ENCODE data around the gene CCDC192. TPM values are rescaled to one million over a fixed set of nuclear protein-coding genes. Genes with fewer than 3 reads are reported as not detected.
A peak's percentile ranks its signal among the peaks of the same experiment; 100 is the strongest.

Gene CCDC192
- polyA plus RNA-seq, 4 donors, result 0.07 to 0.49 TPM; not detected in 2

DNA sequence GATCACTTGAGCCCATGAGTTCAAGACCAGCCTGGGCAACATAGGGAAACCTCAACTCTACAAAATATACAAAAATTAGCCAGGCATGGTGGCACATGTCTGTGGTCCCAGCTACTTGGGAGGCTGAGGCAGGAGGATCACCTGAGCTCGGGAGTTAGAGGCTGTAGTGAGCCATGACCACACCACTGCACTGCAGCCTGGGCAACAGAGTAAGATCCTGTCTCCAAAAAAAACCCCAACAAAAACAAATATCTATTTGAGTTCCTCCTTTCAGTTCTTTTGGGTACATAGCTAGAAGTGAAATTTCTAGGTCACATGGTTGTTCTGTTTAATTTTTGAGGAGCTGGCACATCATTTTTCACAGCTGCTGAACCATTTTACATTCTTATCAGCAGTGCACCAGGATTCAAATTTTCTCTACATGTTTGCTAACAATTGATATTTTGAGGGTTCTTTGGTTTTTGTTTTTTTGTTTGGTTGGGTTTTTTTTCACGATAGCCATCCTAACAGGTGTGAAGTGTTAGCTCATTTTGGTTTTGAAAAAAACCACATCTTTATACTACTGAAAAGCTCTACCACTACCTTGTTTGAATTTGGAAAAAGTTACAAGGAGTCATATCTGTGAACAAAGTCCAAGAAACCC, 203.5 kb downstream of the CCDC192 start:
- H3K9me3 ChIP-seq (ENCODE audit: control insufficient read depth in 2 of 2, insufficient read depth in 1 of 2, low read depth in 1 of 2, low read length in 1 of 2), result no peaks in the 10 kb centered on the region
- H3K27me3 ChIP-seq (ENCODE audit: control insufficient read depth in 3 of 3, insufficient read depth in 3 of 3, low read length in 3 of 3), result no peaks in the 10 kb centered on the region
- no peaks in the 10 kb centered on the region for H3K36me3 ChIP-seq (ENCODE audit: control insufficient read depth in 3 of 3, insufficient read depth in 2 of 3, low read depth in 1 of 3, low read length in 3 of 3)
- DNase-seq (no peak), FAIRE-seq (no peak)
- no peaks in the 10 kb centered on the region for H3K4me1 ChIP-seq (ENCODE audit: control insufficient read depth in 3 of 3, insufficient read depth in 2 of 3, low read depth in 1 of 3, low read length in 2 of 3)
- no peak overlapping the region for H3K27ac ChIP-seq (ENCODE audit: low read depth in 1 of 3, low read length in 2 of 3)
- H3K4me3 ChIP-seq (ENCODE audit: low read depth in 1 of 3, low read length in 3 of 3), result no peak overlapping the region
- WGBS, 3 donors, result 72 to 83% (median 82%) methylated on average over 2 of the region's 2 CpGs

- 36 to 66% (median 38%) methylated on average over 2 of the region's 2 CpGs for WGBS, 3 donors
- H3K9me3 ChIP-seq (ENCODE audit: control insufficient read depth in 2 of 2, insufficient read depth in 1 of 2, low read depth in 1 of 2, low read length in 1 of 2), result no peaks in the 10 kb centered on the region
- no peaks in the 10 kb centered on the region for H3K36me3 ChIP-seq (ENCODE audit: control insufficient read depth in 3 of 3, insufficient read depth in 2 of 3, low read depth in 1 of 3, low read length in 3 of 3)
- FAIRE-seq (no peak), DNase-seq (no peak)
- no peak overlapping the region for H3K4me3 ChIP-seq (ENCODE audit: low read depth in 1 of 3, low read length in 3 of 3)
- H3K27ac ChIP-seq (ENCODE audit: low read depth in 1 of 3, low read length in 2 of 3), result no peak overlapping the region
- H3K27me3 ChIP-seq (ENCODE audit: control insufficient read depth in 3 of 3, insufficient read depth in 3 of 3, low read length in 3 of 3), result peaks cover 0 to 3% (median 0%) of the 10 kb centered on the region in 3 donors
- no peaks in the 10 kb centered on the region for H3K4me1 ChIP-seq (ENCODE audit: control insufficient read depth in 3 of 3, insufficient read depth in 2 of 3, low read depth in 1 of 3, low read length in 2 of 3)
These were observed 204.7 kb downstream of the CCDC192 start for GRCh38 chr5:127907907-127908306.

DNA sequence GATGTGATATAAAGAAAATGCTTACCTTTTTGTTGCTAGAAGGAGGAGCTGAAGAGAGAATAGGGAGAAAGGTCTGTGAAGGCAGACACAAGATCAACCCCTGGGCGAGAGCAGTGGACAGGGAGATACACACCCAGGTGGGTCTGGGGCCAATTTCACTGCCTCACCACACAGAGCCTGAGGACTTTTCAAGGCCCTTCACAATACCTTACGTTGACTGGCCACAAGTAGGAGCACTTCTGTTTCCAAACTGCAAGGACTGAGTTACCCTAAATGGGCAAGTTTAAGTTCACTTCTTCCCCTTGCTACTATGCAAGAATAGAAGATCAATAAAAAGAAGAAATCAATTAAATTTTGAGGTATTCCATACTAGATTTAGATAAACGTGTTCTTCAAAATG, 205.9 kb downstream of the CCDC192 start:
- Histone ChIP-seq H3K9me3 (ENCODE audit: control insufficient read depth in 2 of 2, insufficient read depth in 1 of 2, low read depth in 1 of 2, low read length in 1 of 2) (no peaks in the 10 kb centered on the region), H3K27ac (ENCODE audit: low read depth in 1 of 3, low read length in 2 of 3) (no peak overlapping the region), H3K4me1 (ENCODE audit: control insufficient read depth in 3 of 3, insufficient read depth in 2 of 3, low read depth in 1 of 3, low read length in 2 of 3) (no peaks in the 10 kb centered on the region), H3K4me3 (ENCODE audit: low read depth in 1 of 3, low read length in 3 of 3) (no peak overlapping the region), H3K36me3 (ENCODE audit: control insufficient read depth in 3 of 3, insufficient read depth in 2 of 3, low read depth in 1 of 3, low read length in 3 of 3) (no peaks in the 10 kb centered on the region), H3K27me3 (ENCODE audit: control insufficient read depth in 3 of 3, insufficient read depth in 3 of 3, low read length in 3 of 3) (peaks cover 0 to 3% (median 0%) of the 10 kb centered on the region in 3 donors)
- FAIRE-seq, result no peak
- DNase-seq, result peak; percentile 43 to 53
- WGBS, 3 donors, result 25 to 44% (median 41%) methylated on average over 3 of the region's 3 CpGs

- 15 to 49% (median 15%) methylated on average over 1 of the region's 1 CpG for WGBS, 3 donors
- H3K4me1 ChIP-seq (ENCODE audit: control insufficient read depth in 3 of 3, insufficient read depth in 2 of 3, low read depth in 1 of 3, low read length in 2 of 3), result no peaks in the 10 kb centered on the region
- FAIRE-seq, result no peak
- no peak for DNase-seq
- no peaks in the 10 kb centered on the region for H3K9me3 ChIP-seq (ENCODE audit: control insufficient read depth in 2 of 2, insufficient read depth in 1 of 2, low read depth in 1 of 2, low read length in 1 of 2)
- H3K36me3 ChIP-seq (ENCODE audit: control insufficient read depth in 3 of 3, insufficient read depth in 2 of 3, low read depth in 1 of 3, low read length in 3 of 3), result no peaks in the 10 kb centered on the region
- H3K27me3 ChIP-seq (ENCODE audit: control insufficient read depth in 3 of 3, insufficient read depth in 3 of 3, low read length in 3 of 3), result peaks cover 0 to 3% (median 0%) of the 10 kb centered on the region in 3 donors
- H3K4me3 ChIP-seq (ENCODE audit: low read depth in 1 of 3, low read length in 3 of 3), result no peak overlapping the region
- H3K27ac ChIP-seq (ENCODE audit: low read depth in 1 of 3, low read length in 2 of 3), result no peak overlapping the region
These were observed 206.6 kb downstream of the CCDC192 start for GRCh38 chr5:127909821-127910220.

GRCh38 chr5:127910307-127910956, 207.2 kb downstream of the CCDC192 start:
- no peak for DNase-seq
- Histone ChIP-seq H3K9me3 (ENCODE audit: control insufficient read depth in 2 of 2, insufficient read depth in 1 of 2, low read depth in 1 of 2, low read length in 1 of 2) (no peaks in the 10 kb centered on the region), H3K36me3 (ENCODE audit: control insufficient read depth in 3 of 3, insufficient read depth in 2 of 3, low read depth in 1 of 3, low read length in 3 of 3) (no peaks in the 10 kb centered on the region), H3K27me3 (ENCODE audit: control insufficient read depth in 3 of 3, insufficient read depth in 3 of 3, low read length in 3 of 3) (peaks cover 0 to 6% (median 0%) of the 10 kb centered on the region in 3 donors), H3K4me3 (ENCODE audit: low read depth in 1 of 3, low read length in 3 of 3) (no peak overlapping the region), H3K27ac (ENCODE audit: low read depth in 1 of 3, low read length in 2 of 3) (no peak overlapping the region), H3K4me1 (ENCODE audit: control insufficient read depth in 3 of 3, insufficient read depth in 2 of 3, low read depth in 1 of 3, low read length in 2 of 3) (no peaks in the 10 kb centered on the region)
- 84 to 92% (median 90%) methylated on average over 2 of the region's 2 CpGs for WGBS, 3 donors
- no peak for FAIRE-seq

- 90 to 94% (median 93%) methylated on average over 2 of the region's 2 CpGs for WGBS, 3 donors
- DNase-seq, result no peak
- no peak overlapping the region for H3K4me3 ChIP-seq (ENCODE audit: low read depth in 1 of 3, low read length in 3 of 3)
- FAIRE-seq, result no peak
- H3K27ac ChIP-seq (ENCODE audit: low read depth in 1 of 3, low read length in 2 of 3), result no peak overlapping the region
- peaks cover 0 to 6% (median 0%) of the 10 kb centered on the region in 3 donors for H3K27me3 ChIP-seq (ENCODE audit: control insufficient read depth in 3 of 3, insufficient read depth in 3 of 3, low read length in 3 of 3)
- peaks cover 0 to 2% (median 0%) of the 10 kb centered on the region in 3 donors for H3K4me1 ChIP-seq (ENCODE audit: control insufficient read depth in 3 of 3, insufficient read depth in 2 of 3, low read depth in 1 of 3, low read length in 2 of 3)
- no peaks in the 10 kb centered on the region for H3K9me3 ChIP-seq (ENCODE audit: control insufficient read depth in 2 of 2, insufficient read depth in 1 of 2, low read depth in 1 of 2, low read length in 1 of 2)
- no peaks in the 10 kb centered on the region for H3K36me3 ChIP-seq (ENCODE audit: control insufficient read depth in 3 of 3, insufficient read depth in 2 of 3, low read depth in 1 of 3, low read length in 3 of 3)
These were observed 208.4 kb downstream of the CCDC192 start for GRCh38 chr5:127911619-127912018.

DNA sequence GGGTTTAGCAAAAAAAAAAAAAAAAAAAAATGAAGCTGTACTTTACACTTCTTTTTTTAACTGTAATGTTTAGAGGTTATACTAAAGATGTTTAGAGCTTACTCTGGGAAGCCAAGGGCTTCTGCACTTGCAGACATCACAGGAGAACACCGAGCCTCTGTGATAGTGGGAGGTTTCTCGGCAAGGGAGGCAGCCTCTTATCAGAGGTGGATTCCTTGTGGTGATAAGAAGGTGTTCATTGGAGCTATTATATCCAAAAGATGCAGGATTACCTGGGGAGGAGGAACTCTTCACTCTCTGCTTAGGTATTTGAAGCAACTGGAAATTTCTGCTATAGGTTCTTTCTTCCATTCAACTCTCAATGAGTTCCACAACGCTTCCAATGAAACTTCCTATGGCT, 209.2 kb downstream of the CCDC192 start:
- H3K4me1 ChIP-seq (ENCODE audit: control insufficient read depth in 3 of 3, insufficient read depth in 2 of 3, low read depth in 1 of 3, low read length in 2 of 3), result peaks cover 0 to 6% (median 0%) of the 10 kb centered on the region in 3 donors
- WGBS, 3 donors, result 41 to 74% (median 66%) methylated on average over 3 of the region's 3 CpGs
- H3K27ac ChIP-seq (ENCODE audit: low read depth in 1 of 3, low read length in 2 of 3), result no peak overlapping the region
- FAIRE-seq (no peak), DNase-seq (no peak)
- H3K4me3 ChIP-seq (ENCODE audit: low read depth in 1 of 3, low read length in 3 of 3), result no peak overlapping the region
- peaks cover 0 to 6% (median 0%) of the 10 kb centered on the region in 3 donors for H3K27me3 ChIP-seq (ENCODE audit: control insufficient read depth in 3 of 3, insufficient read depth in 3 of 3, low read length in 3 of 3)
- no peaks in the 10 kb centered on the region for H3K9me3 ChIP-seq (ENCODE audit: control insufficient read depth in 2 of 2, insufficient read depth in 1 of 2, low read depth in 1 of 2, low read length in 1 of 2)
- no peaks in the 10 kb centered on the region for H3K36me3 ChIP-seq (ENCODE audit: control insufficient read depth in 3 of 3, insufficient read depth in 2 of 3, low read depth in 1 of 3, low read length in 3 of 3)

DNA sequence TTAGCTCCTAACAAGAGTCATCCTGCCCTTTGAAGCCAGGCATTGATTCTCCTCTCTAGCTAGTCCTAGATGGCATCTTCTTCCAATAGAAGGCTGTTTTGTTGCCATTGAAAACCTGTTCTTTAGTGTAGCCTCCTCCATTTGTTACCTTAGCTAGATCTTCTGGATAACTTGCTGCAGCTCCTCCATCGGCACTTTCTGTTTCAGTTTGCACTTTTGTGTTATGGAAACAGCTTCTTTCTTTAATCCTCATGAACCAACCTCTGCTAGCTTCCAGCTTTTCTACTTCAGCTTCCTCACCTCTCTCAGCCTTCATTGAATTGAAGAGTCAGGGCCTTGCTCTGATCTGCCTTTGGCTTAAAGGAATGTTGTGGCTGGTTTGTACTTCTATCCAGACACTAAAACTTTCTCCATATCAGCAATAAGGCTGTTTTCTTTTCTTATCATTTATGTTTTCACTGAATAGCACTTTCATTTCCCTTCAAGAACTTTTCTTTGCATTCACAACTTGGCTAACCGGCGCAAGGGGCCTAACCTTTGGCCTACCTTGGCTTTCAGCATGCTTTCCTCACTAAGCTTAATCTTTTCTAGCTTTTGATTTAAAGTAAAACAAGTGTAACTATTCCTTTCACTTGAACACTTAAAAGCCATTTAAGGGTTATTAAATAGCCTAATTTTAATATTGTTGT, 213.8 kb downstream of the CCDC192 start:
- Histone ChIP-seq H3K27me3 (ENCODE audit: control insufficient read depth in 3 of 3, insufficient read depth in 3 of 3, low read length in 3 of 3) (peaks cover 0 to 12% (median 0%) of the 10 kb centered on the region in 3 donors), H3K4me1 (ENCODE audit: control insufficient read depth in 3 of 3, insufficient read depth in 2 of 3, low read depth in 1 of 3, low read length in 2 of 3) (peaks cover 0 to 6% (median 0%) of the 10 kb centered on the region in 3 donors), H3K36me3 (ENCODE audit: control insufficient read depth in 3 of 3, insufficient read depth in 2 of 3, low read depth in 1 of 3, low read length in 3 of 3) (no peaks in the 10 kb centered on the region), H3K27ac (ENCODE audit: low read depth in 1 of 3, low read length in 2 of 3) (peak overlapping the region in 2 of 3 donors; percentile 41 to 59), H3K4me3 (ENCODE audit: low read depth in 1 of 3, low read length in 3 of 3) (no peak overlapping the region), H3K9me3 (ENCODE audit: control insufficient read depth in 2 of 2, insufficient read depth in 1 of 2, low read depth in 1 of 2, low read length in 1 of 2) (no peaks in the 10 kb centered on the region)
- DNase-seq (peak; percentile 69 to 74), FAIRE-seq (no peak)
- WGBS, 3 donors, result 14 to 37% (median 30%) methylated on average over 3 of the region's 3 CpGs

Data from small intestine (tissue), 7 donors.